ENCODE results near the gene NELL1.
A peak's percentile ranks its signal among the peaks of the same experiment; 100 is the strongest.

The NELL1 gene

DNA sequence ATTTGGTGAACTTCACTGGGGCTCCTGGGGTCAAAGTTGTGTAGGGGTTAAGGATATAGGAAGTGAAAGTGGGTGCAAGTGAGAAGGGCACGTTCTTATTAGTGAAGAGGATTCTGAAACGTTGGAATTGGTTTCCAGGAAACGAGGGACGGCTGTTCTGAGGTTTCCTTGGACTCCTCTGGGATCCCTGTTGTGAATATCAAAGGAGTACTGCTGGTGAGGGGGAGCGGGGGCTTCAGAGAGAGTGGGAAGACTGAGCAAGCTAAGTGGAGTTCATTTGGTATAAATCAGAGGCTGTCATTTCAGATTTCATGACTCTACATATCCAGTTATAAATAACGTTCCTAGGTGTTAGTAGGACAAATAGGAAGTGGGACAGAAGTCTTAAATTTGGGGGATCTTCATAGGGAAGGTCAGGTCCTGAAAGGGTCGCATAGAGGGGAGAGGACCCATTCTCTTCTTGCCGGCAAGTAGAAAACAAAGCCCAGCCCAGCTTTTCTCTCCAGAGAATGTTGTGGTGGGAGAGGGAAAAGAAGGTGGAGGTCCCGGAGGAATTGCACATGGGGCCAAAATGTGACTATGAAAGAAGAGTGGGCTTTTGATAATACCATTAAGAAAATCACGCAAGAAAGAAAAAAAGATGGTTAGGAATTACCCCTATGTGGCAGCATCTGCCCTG is 1.1 kb upstream of the NELL1 start:
- DNase-seq (ENCODE audit: low spot score) = no peak

GRCh38 chr11:20669820-20670684 is 666 bp downstream of the NELL1 start:
- no peak for DNase-seq (ENCODE audit: low spot score)

- DNase-seq (ENCODE audit: low spot score) = no peak
These were observed 1.6 kb downstream of the NELL1 start for GRCh38 chr11:20670932-20671403.

- DNase-seq (ENCODE audit: low spot score) = peak; percentile 14
These were observed 2.6 kb downstream of the NELL1 start for GRCh38 chr11:20671856-20672546.

GRCh38 chr11:20672575-20672974 is 3.2 kb downstream of the NELL1 start:
- peak; percentile 29 for DNase-seq (ENCODE audit: low spot score)

DNA sequence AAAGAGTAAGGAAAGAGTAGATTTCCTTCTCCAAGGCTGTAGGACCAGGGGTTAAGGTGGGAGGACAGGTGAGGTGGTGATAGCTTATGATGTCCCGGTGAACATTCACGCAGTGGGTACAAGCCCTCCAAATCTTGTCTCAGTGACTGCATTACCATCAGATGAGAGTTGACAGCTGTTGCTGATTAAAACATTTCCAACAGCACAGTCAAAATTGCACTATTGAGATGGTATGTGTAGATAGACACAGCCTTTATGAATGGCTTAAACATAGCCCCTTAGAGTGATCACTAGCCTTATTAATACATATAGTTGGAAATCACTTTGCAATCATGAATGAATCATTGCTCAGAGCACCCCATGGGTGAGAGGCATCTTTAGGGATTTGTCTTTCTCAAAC is 7.3 kb downstream of the NELL1 start:
- DNase-seq (ENCODE audit: low spot score) = no peak

DNA sequence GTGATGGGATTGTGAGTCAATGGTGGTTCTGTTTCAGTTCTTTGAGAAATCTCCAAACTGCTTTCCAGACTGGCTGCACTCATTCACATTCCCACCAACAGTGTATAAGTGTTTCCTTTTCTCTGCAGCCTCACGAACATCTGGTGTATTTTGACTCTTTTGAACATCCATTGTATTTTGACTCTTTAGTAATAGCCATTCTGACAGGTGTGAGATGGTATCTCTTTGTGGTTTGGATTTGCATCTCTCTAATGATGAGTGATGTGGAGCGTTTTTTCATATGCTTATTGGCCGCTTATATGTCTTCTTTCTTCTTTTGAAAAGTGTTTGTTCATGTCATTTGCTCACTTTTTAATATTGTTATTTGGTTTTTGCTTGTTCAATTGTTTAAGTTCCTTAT is 19.4 kb downstream of the NELL1 start:
- no peak for DNase-seq (ENCODE audit: low spot score)

- DNase-seq (ENCODE audit: low spot score) = no peak
These were observed 38.5 kb downstream of the NELL1 start for GRCh38 chr11:20707876-20708275.

DNA sequence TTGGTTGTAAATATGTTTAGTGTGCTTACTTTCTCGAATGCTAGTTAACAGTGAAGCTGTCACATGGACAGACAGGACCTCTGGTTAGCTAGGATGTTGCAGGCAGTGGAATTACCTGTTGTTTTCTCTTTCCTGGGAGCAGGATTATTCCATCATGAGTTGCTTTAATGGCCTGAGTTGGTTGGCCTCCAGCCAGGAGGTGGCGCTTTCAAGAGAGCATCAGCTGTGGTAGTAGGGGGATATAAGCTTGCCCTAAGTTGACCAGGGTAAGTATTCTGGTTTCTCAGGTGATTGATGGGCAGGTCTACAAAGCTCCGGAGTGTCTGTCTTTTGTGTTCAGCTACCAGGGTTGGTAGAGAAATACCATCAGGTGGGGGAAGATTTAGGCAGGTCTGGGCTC is 43.5 kb downstream of the NELL1 start:
- DNase-seq (ENCODE audit: low spot score) = no peak

DNA sequence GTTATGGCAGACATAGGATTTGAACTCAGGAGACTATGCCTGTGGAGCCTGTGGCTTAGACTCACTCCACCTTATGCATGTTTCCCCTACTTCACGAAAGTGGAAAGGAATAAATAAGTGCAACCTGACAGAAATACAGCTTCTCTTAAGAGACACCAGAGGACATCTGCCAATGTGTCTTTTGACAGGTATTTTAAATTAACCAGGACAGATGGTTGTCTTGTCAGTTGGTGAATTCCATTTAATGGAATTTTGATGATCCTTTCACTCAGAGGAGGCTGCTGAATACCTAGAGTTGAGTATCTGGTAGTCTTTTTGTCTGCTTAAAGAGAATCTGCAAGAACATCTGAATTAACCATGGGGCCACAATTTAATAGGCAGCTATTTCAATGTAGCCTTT is 46.1 kb downstream of the NELL1 start:
- no peak for DNase-seq (ENCODE audit: low spot score)

DNA sequence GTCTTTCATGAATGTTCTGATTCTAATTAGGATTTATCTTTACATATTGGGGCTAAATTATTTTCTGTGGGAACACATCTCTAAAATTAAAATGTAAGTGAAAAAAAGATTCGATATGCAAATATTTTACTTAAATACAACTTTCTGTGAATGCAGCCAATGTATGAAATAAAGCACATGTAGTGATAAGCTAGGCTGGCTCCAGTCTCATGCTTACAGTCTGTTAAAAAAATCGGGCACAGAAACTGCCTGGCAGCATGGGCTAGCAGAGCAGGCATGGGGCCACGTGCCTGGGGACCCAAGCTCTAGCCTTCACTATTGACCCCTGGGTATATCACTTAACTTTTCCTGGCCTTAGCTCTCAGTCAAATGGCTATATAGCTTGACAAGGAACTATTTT is 46.5 kb downstream of the NELL1 start:
- DNase-seq (ENCODE audit: low spot score) = no peak

- no peak for DNase-seq (ENCODE audit: low spot score)
These were observed 50.4 kb downstream of the NELL1 start for GRCh38 chr11:20719821-20720220.

- no peak for DNase-seq (ENCODE audit: low spot score)
These were observed 54.0 kb downstream of the NELL1 start for GRCh38 chr11:20723366-20723765.

DNA sequence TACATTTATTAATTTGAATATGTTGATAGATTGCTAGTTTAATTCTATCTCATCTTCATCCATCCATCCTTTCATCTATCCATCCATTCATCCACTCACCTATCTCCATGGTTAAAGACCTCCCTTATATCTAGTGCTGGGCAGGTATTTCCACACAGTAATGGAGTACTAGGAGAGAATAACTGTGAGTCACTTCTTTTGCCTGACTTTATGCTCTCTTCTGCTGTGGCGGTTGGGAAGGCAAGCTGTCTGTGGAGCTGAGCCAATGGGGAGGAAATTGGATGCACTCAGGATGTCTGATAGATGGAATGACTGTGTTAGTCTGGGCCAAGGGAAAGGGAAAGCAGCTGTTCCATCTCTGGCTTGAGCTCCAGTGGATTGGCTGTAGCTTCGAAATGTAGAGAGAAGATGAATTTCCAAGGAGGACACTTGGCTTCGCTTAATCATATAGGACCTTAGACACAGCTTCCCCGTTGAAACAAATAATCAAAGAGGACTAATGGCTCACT is 60.3 kb downstream of the NELL1 start:
- DNase-seq (ENCODE audit: low spot score) = no peak

GRCh38 chr11:20731676-20732215 is 62.4 kb downstream of the NELL1 start:
- DNase-seq (ENCODE audit: low spot score) = no peak

DNA sequence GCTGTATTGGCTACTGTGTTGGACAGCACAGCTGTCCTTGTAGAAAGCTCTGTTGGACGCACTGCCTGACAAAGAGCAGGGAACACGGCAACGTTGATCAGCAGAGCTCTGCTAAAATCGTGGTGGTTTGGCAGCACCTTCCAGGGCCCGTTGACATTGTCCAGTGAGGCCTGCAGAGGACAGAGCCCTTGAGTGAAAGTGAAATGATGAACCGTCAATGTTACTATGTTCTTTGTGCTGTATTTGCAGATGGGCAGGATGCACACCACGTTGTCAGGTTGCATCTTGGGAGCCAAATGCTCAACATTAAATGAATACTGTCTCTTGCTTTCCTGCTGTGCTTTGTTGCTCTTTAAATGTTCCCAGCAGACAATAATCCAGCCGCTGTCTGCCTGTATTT is 69.7 kb downstream of the NELL1 start:
- DNase-seq (ENCODE audit: low spot score) = no peak

DNA sequence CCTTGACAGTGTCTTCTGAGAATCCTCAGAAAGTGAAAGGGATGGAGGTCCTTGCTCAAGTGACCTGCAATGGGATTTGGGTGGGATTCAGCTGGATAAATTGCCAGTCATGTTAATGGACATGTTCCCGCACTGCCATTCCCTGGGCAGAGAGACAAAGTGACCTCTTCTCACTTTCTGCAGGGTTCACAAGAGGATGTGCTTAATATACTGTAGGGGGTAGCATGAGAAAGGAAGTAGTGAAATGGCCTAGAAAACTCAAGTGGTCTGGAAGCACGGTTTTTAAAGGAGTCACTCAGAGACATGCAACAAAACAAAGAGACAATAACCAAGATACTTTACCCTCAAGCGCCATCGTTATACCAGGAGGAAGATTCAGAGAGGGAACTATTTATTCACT is 70.2 kb downstream of the NELL1 start:
- DNase-seq (ENCODE audit: low spot score) = no peak

DNA sequence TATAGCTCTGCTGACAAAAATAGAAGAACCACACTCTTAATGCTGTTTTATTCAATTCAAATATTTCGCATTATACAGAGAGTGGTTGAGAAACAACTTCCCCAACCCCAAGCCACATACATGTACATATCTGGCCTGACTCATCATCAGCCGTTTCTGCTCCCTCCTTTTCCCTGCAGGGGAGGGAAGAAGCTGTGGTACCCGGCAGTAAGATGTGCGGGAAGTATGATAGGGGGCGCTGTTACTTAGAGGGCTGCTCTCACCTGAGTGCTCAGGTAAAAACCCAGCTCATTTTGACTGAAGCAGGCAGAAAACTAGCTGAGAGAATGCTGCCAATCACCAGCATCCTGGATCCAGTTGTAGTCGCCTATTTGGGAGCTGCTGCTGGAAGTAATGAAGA is 85.5 kb downstream of the NELL1 start:
- no peak for DNase-seq (ENCODE audit: low spot score)

DNA sequence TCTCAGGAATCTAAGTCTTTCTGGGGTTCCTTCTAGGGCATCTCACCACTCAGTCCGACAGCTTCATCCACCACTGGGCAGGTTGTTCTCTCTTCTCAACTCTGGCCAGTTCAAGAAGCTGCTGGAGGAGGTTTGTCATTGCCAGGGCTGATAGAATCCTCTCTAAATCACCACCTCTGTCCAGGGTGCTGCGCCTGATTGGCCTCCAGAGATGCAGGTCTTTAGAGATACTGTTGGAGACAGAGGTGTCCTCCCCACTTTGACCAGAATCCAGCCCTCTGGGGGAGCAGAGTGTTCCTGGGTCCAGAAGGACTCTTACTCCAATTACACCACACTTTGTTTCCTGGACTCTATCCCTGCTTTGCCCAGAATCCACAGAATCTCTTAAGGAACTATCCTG is 90.2 kb downstream of the NELL1 start:
- no peak for DNase-seq (ENCODE audit: low spot score)

DNA sequence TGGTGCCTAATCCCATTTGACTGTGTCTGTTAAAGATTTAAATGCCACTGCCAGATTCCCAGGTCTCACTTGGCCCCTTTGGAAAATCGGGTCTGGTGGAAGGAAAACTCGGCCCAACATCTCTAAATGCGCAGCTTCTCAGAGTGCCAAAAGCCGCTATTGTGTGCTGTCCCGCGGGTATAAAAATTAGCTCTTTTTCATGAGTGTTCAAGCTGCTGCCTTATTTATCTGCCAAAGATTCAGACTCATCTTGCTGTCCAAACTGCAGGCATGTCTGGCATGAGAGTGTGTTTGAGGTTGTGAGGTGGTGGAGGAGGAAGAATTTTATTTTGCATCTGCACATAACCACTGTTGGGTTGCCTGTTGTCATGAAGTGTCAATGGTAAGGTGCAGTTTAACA is 91.4 kb downstream of the NELL1 start:
- no peak for DNase-seq (ENCODE audit: low spot score)

DNA sequence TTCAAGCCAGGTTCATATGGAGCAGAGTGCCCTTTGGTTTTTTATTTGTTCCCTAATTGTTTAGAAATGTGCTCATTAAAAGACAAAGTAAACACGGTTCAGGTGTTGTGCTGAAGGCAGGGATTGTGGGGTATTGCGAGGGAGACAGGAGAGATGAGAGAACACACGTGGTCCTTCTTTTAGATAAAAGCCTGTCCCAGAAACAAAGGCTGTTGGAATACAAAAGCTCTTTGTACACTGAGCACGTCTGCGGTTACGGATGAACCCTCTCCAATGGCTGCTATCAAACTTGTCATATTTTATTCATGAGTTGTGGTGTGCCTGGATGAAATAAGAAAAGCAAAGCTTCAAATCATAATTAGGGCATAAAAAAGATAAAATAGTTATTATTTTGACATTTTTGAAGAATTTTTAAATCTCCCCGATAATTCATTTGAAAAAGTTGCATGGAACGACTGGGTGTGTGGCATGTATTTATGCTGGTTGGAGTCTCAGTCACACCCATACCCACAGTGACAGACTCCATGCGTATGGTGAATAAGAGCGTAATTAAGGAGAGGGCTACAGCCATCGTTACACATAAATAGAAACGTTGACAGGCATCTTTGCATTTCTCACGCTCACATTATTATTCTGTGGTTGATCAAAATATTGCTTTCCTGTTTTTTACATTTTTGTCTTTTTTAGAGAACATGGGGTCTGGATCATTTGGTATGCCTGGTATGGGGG is 92.9 kb downstream of the NELL1 start:
- DNase-seq (ENCODE audit: low spot score) = no peak

GRCh38 chr11:20762980-20763379 is 93.6 kb downstream of the NELL1 start:
- DNase-seq (ENCODE audit: low spot score) = no peak
